GM12878 (cell line): ENCODE data around the gene HTR4. TPM values are rescaled to one million over a fixed set of nuclear protein-coding genes. Genes with fewer than 3 reads are reported as not detected.

ENCODE experiments used
- ATAC-seq: fragments of 200-7000 bp; cut with Tn5 transposase; 3 replicates; pipeline ENCODE4 v1.9.1; 2020; ENCODE audit warnings: mild to moderate bottlenecking, moderate library complexity
- BruUV-seq: library from RNA; stranded (reverse); fragments of 400-500 nt; replicated peaks from 2 replicates; lab custom pipeline; 2021; lab: Mats Ljungman, UMichigan
- CTCF ChIA-PET: fragments of 300-600 bp; sonication (Branson Sonifier 250); formaldehyde crosslinking; extraction: SDS; loops from one replicate; lab custom pipeline; 2021; ENCODE audit warnings: inconsistent platforms; lab: Yijun Ruan, JAX
- POLR2A ChIA-PET: fragments of 350-600 bp; formaldehyde crosslinking; extraction: SDS; loops from one replicate; lab custom pipeline; 2021; ENCODE audit warnings: inconsistent platforms; lab: Charles Lee
- RAD21 ChIA-PET: fragments of 300-600 bp; sonication (Branson Sonifier 250); formaldehyde crosslinking; loops from one replicate; lab custom pipeline; 2023; ENCODE audit warnings: antibody characterized with exemption; ENCODE audit not compliant: unreplicated experiment; lab: Charles Lee
- SMC1A ChIA-PET: fragments of 300-600 bp; sonication (Branson Sonifier 250); formaldehyde crosslinking; loops from one replicate; lab custom pipeline; 2023; ENCODE audit not compliant: unreplicated experiment, uncharacterized antibody; lab: Charles Lee
- DNase-seq: peaks from one replicate; pipeline ENCODE4 v3.0.0-alpha.2; 2011; ENCODE audit warnings: low read depth, low spot score
- FAIRE-seq: peaks from 3 replicates; lab custom pipeline; 2011; peaks lifted over from hg19 to GRCh38; lab: Jason Lieb, UNC
- H2AFZ ChIP-seq: 2 replicates; pipeline ENCODE4 v1.6.0; 2011; ENCODE audit warnings: low read depth, low read length, control low read depth; ENCODE audit not compliant: control insufficient read depth
- H3K27ac ChIP-seq: 2 replicates; pipeline ENCODE4 v1.5.1; 2011; ENCODE audit warnings: control low read depth; ENCODE audit not compliant: control insufficient read depth, insufficient read depth
- H3K27me3 ChIP-seq, 2 experiments: replicated peaks in 1 of 2; 2 replicates each; pipeline versions ENCODE4 v1.6.0 to v1.6.1; 2011; ENCODE audit warnings: low read length in 1 of 2; ENCODE audit not compliant: control insufficient read depth in 2 of 2, insufficient read depth in 2 of 2
- H3K36me3 ChIP-seq, 2 experiments: 2 replicates each; pipeline ENCODE4 v1.5.1; 2011; ENCODE audit warnings: low read length in 1 of 2; ENCODE audit not compliant: control insufficient read depth in 2 of 2, insufficient read depth in 2 of 2
- H3K4me1 ChIP-seq: 2 replicates; pipeline ENCODE4 v1.6.1; 2011; ENCODE audit warnings: mild to moderate bottlenecking, low read length, moderate library complexity, mixed read lengths; ENCODE audit not compliant: control insufficient read depth, insufficient read depth
- H3K4me2 ChIP-seq: 2 replicates; pipeline ENCODE4 v1.6.0; 2011; ENCODE audit warnings: control low read depth; ENCODE audit not compliant: control insufficient read depth, insufficient read depth
- H3K4me3 ChIP-seq: fragments of 200-600 bp; sonication (generic); 2 replicates; pipeline ENCODE4 v1.5.1; 2016
- H3K79me2 ChIP-seq: 2 replicates; pipeline ENCODE4 v1.6.0; 2011; ENCODE audit warnings: low read length; ENCODE audit not compliant: control insufficient read depth, insufficient read depth
- H3K9ac ChIP-seq: 2 replicates; pipeline ENCODE4 v1.8.0; 2011; ENCODE audit warnings: low read length, control low read depth, mixed read lengths; ENCODE audit not compliant: control insufficient read depth, insufficient read depth
- H3K9me3 ChIP-seq: replicated peaks from 3 replicates; pipeline ENCODE4 v1.5.1; 2011; ENCODE audit warnings: mild to moderate bottlenecking, low read length; ENCODE audit not compliant: control insufficient read depth, insufficient read depth
- H4K20me1 ChIP-seq: 2 replicates; pipeline ENCODE4 v1.6.0; 2011; ENCODE audit not compliant: control insufficient read depth, insufficient read depth
- CBX3 ChIP-seq: fragments of 200-600 bp; sonication (generic); IDR thresholded peaks from 2 replicates; pipeline ENCODE4 v1.6.1; 2016; ENCODE audit warnings: low read depth, borderline replicate concordance
- EED ChIP-seq: sonication (generic); IDR thresholded peaks from 2 replicates; pipeline ENCODE4 v1.6.1; 2016; ENCODE audit warnings: antibody characterized with exemption, low read depth
- GABPA ChIP-seq: IDR thresholded peaks from 2 replicates; pipeline ENCODE4 v1.6.1; 2014; ENCODE audit warnings: antibody characterized with exemption, low read depth, mild to moderate bottlenecking, inconsistent platforms
- HDAC2 ChIP-seq: fragments of 200-600 bp; sonication (generic); IDR thresholded peaks from 2 replicates; pipeline ENCODE4 v1.6.1; 2017
- LARP7 ChIP-seq: fragments of 450-650 bp; IDR thresholded peaks from 2 replicates; pipeline ENCODE4 v1.6.1; 2017; ENCODE audit warnings: mild to moderate bottlenecking
- MEF2B ChIP-seq: fragments of 450-650 bp; IDR thresholded peaks from 2 replicates; pipeline ENCODE4 v1.6.1; 2018; ENCODE audit warnings: mild to moderate bottlenecking, moderate library complexity; ENCODE audit not compliant: partially characterized antibody, poor library complexity, severe bottlenecking
- MTA3 ChIP-seq: IDR thresholded peaks from 2 replicates; pipeline ENCODE4 v1.6.1; 2012; ENCODE audit warnings: low read length, inconsistent platforms, borderline replicate concordance
- MYC ChIP-seq: IDR thresholded peaks from 2 replicates; pipeline ENCODE4 v1.6.1; 2011; ENCODE audit warnings: mild to moderate bottlenecking, low read length, moderate library complexity, inconsistent platforms; ENCODE audit not compliant: insufficient read depth, insufficient replicate concordance, insufficient read length, severe bottlenecking
- RFX5 ChIP-seq: IDR thresholded peaks from 2 replicates; pipeline ENCODE4 v1.6.1; 2011; ENCODE audit warnings: low read depth, low read length, improper control_type of control experiment
- SMC3 ChIP-seq: IDR thresholded peaks from 2 replicates; pipeline ENCODE4 v1.6.1; 2011; ENCODE audit warnings: low read length, improper control_type of control experiment, borderline replicate concordance
- SREBF1 ChIP-seq: IDR thresholded peaks from 2 replicates; pipeline ENCODE4 v1.6.1; 2012; ENCODE audit warnings: mild to moderate bottlenecking, low read length
- SUPT20H ChIP-seq: IDR thresholded peaks from 2 replicates; pipeline ENCODE4 v1.6.1; 2011; ENCODE audit warnings: low read depth, mild to moderate bottlenecking, low read length, moderate library complexity, borderline replicate concordance; ENCODE audit not compliant: control insufficient read depth
- ZBED1 ChIP-seq: IDR thresholded peaks from 2 replicates; pipeline ENCODE4 v1.6.1; 2016; ENCODE audit warnings: borderline replicate concordance
- ZNF217 ChIP-seq: fragments of 450-650 bp; IDR thresholded peaks from 2 replicates; pipeline ENCODE4 v1.6.1; 2017; ENCODE audit warnings: antibody characterized with exemption, mild to moderate bottlenecking
- WGBS: methylation state at CpG from one replicate; pipeline ENCODE4 v1.1.6; 2016; ENCODE audit warnings: low lambda C conversion rate; ENCODE audit not compliant: insufficient replicate concordance, insufficient coverage; ENCODE audit errors: missing lambda C conversion rate; 5-methylcytosine and 5-hydroxymethylcytosine counted together
- in situ Hi-C: fragments of 300-500 bp; cut with MboI; formaldehyde crosslinking; loops from 9 replicates; pipeline ENCODE4 v1.14.3; 2018; ENCODE audit warnings: mixed read lengths
- intact Hi-C: fragments of 100-400 bp; cut with micrococcal nuclease; formaldehyde crosslinking; loops from one replicate; pipeline ENCODE4 v1.14.2; 2022; ENCODE audit not compliant: unreplicated experiment
- polyA plus RNA-seq, 11 experiments: library from polyadenylated mRNA; depleted of rRNA in 4 of 11; unstranded in 6 of 11; stranded (reverse) in 5 of 11; fragments of >200 nt; fragmentation: Nextera tagmentation in 4 of 11; fragmentation: Illumina TruSeq in 1 of 11; extraction: Ambion mirVana in 4 of 11; extraction: Trizol in 1 of 11; gene quantifications; 1 replicate in 1 of 11; 2 replicates in 10 of 11; pipeline versions ENCODE4 v1.2.1 to v1.2.3, GENCODE V29; 2011 to 2016; ENCODE audit warnings: inconsistent platforms in 2 of 11, missing spikeins in 2 of 11, low read depth in 1 of 11
- total RNA-seq, 4 experiments: library from RNA; depleted of rRNA in 3 of 4; stranded (reverse); fragments of >200 nt in 3 of 4; fragmentation: Illumina TruSeq in 1 of 4; extraction: Trizol in 1 of 4; gene quantifications; 2 replicates each; pipeline versions ENCODE4 v1.2.1 to v1.2.3, GENCODE V29; 2013 to 2021
- TF ChIP-seq, protein P1 (sequence below): fragments of 150-350 bp; IDR thresholded peaks from 2 replicates; pipeline ENCODE4 v1.6.1; 2016; ENCODE audit warnings: low read depth, low read length
- TF ChIP-seq, protein P2 (sequence below): fragments of 450-650 bp; IDR thresholded peaks from 2 replicates; pipeline ENCODE4 v1.6.1; 2016; ENCODE audit warnings: mild to moderate bottlenecking
- TF ChIP-seq, protein P3 (sequence below): fragments of 450-650 bp; IDR thresholded peaks from 2 replicates; pipeline ENCODE4 v1.6.1; 2017; ENCODE audit warnings: mild to moderate bottlenecking, moderate library complexity

Gene HTR4
- total and polyA plus RNA-seq, 10 of the 15 experiments (the other 5 are each of a cell fraction or from before 2014, with no cell fraction given) = not detected

DNA sequence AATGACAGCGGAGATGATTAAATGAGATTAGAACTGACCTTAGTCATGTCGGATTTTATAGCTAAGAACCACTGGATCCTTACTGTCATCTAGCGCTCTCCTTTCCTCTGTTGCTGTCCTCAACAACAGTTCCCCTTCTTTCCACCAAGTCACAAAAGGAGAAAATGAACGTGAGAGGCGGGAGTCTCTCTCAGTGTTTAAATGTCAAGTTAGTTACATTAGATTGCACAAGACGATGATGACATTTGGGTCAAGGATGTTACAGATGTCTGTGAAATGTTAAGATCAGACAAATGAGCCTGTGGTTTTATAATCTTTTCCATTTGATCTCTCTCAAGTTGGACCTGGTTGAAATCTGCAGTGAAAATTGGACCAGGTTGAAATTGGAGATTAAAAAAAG is 217.1 kb downstream of the HTR4 start:
- CTCF ChIA-PET = interaction anchor here (0.9 to 1.2 kb wide), 2 partner anchors 46 to 294 kb away, joined by 4 to 5 read pairs; no protein-coding TSS in a partner anchor

More for the DNA sequence above, 217.1 kb downstream of the HTR4 start:
- Histone ChIP-seq H3K9ac (no peak overlapping the region), H2AFZ (no peak overlapping the region), H3K9me3 (no peaks in the 10 kb centered on the region), H3K79me2 (no peaks in the 10 kb centered on the region), H3K4me2 (no peak overlapping the region), H3K4me3 (no peak overlapping the region), H4K20me1 (no peaks in the 10 kb centered on the region), H3K4me1 (no peaks in the 10 kb centered on the region), H3K27me3 (no peaks in the 10 kb centered on the region), H3K36me3 (peaks cover 0 to 17% of the 10 kb centered on the region in 2 experiments; a peak in 3 of 4 replicates), H3K27ac (no peak overlapping the region)
- DNase-seq = no peak
- BruUV-seq = no TSS peak
- no peak for FAIRE-seq
- in situ Hi-C loops = no loop called here
- ATAC-seq = no peak
- WGBS = 97% methylated on average over 6 of the region's 6 CpGs
- TF ChIP-seq RFX5 = no peak
- TF ChIP-seq, protein P1, sequence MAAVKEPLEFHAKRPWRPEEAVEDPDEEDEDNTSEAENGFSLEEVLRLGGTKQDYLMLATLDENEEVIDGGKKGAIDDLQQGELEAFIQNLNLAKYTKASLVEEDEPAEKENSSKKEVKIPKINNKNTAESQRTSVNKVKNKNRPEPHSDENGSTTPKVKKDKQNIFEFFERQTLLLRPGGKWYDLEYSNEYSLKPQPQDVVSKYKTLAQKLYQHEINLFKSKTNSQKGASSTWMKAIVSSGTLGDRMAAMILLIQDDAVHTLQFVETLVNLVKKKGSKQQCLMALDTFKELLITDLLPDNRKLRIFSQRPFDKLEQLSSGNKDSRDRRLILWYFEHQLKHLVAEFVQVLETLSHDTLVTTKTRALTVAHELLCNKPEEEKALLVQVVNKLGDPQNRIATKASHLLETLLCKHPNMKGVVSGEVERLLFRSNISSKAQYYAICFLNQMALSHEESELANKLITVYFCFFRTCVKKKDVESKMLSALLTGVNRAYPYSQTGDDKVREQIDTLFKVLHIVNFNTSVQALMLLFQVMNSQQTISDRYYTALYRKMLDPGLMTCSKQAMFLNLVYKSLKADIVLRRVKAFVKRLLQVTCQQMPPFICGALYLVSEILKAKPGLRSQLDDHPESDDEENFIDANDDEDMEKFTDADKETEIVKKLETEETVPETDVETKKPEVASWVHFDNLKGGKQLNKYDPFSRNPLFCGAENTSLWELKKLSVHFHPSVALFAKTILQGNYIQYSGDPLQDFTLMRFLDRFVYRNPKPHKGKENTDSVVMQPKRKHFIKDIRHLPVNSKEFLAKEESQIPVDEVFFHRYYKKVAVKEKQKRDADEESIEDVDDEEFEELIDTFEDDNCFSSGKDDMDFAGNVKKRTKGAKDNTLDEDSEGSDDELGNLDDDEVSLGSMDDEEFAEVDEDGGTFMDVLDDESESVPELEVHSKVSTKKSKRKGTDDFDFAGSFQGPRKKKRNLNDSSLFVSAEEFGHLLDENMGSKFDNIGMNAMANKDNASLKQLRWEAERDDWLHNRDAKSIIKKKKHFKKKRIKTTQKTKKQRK = no peak
- no peak for TF ChIP-seq LARP7
- no peak for TF ChIP-seq GABPA
- TF ChIP-seq SMC3 = no peak
- no peak for TF ChIP-seq ZBED1
- TF ChIP-seq MTA3 = no peak
- no peak for TF ChIP-seq MYC
- no peak for TF ChIP-seq CBX3
- no peak for TF ChIP-seq MEF2B
- no peak for TF ChIP-seq HDAC2
- TF ChIP-seq, protein P2, sequence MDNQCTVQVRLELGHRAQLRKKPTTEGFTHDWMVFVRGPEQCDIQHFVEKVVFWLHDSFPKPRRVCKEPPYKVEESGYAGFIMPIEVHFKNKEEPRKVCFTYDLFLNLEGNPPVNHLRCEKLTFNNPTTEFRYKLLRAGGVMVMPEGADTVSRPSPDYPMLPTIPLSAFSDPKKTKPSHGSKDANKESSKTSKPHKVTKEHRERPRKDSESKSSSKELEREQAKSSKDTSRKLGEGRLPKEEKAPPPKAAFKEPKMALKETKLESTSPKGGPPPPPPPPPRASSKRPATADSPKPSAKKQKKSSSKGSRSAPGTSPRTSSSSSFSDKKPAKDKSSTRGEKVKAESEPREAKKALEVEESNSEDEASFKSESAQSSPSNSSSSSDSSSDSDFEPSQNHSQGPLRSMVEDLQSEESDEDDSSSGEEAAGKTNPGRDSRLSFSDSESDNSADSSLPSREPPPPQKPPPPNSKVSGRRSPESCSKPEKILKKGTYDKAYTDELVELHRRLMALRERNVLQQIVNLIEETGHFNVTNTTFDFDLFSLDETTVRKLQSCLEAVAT = no peak
- TF ChIP-seq SUPT20H = no peak
- TF ChIP-seq ZNF217 = no peak
- no peak for TF ChIP-seq SREBF1
- TF ChIP-seq EED = no peak
- TF ChIP-seq, protein P3, sequence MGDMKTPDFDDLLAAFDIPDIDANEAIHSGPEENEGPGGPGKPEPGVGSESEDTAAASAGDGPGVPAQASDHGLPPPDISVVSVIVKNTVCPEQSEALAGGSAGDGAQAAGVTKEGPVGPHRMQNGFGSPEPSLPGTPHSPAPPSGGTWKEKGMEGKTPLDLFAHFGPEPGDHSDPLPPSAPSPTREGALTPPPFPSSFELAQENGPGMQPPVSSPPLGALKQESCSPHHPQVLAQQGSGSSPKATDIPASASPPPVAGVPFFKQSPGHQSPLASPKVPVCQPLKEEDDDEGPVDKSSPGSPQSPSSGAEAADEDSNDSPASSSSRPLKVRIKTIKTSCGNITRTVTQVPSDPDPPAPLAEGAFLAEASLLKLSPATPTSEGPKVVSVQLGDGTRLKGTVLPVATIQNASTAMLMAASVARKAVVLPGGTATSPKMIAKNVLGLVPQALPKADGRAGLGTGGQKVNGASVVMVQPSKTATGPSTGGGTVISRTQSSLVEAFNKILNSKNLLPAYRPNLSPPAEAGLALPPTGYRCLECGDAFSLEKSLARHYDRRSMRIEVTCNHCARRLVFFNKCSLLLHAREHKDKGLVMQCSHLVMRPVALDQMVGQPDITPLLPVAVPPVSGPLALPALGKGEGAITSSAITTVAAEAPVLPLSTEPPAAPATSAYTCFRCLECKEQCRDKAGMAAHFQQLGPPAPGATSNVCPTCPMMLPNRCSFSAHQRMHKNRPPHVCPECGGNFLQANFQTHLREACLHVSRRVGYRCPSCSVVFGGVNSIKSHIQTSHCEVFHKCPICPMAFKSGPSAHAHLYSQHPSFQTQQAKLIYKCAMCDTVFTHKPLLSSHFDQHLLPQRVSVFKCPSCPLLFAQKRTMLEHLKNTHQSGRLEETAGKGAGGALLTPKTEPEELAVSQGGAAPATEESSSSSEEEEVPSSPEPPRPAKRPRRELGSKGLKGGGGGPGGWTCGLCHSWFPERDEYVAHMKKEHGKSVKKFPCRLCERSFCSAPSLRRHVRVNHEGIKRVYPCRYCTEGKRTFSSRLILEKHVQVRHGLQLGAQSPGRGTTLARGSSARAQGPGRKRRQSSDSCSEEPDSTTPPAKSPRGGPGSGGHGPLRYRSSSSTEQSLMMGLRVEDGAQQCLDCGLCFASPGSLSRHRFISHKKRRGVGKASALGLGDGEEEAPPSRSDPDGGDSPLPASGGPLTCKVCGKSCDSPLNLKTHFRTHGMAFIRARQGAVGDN = no peak
- SMC1A ChIA-PET = no interaction called here
- intact Hi-C loops = no loop called here
- POLR2A ChIA-PET = no interaction called here
- RAD21 ChIA-PET = no interaction called here
